ENCODE data around the gene HHEX.
A peak's percentile ranks its signal among the peaks of the same experiment; 100 is the strongest.

The HHEX gene

DNA sequence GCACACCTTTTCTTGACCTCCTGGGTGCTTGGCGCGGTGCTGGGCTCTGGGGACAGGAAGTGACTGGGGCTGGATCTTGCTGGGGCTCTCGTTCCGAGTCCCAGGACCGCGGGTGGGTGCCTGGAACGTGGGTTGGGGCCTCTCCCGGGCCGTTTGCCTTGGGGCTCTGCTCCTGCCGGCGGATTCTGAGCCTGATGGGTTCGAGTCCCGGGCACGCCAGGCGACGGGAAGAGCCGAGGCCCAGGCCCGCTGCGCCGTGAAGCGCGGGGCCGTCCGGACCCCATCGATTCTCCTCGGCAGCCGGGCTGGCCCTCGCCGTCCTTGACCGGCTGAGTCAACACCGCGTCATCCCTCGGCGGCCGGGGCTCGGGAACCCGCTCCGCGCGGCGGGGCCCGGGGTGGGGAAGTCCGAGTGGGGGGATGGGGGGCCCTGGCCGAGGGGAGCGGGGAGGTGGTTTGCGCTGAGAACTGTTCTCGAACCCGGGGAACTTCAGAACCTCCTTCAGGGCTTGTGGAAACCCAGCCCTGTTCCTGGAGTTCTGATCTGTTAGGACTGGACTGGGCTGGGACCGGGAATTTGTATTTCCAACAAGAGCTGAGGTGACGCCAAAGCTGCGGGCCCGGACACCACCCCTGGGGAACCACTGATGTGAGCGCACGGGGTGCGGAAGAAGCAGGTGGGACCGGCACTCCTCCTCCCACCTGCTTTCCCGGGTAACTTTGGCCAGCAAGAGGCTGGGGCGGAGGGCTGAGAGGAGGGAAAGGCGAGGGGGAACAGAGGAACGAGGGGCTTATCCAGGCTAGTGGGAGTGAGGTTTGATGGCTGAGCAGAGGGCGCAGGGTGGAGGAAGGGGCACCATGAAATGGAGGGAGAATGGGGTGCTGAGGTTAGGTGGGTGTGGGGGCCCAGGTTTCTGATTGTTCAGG is 6.2 kb downstream of the HHEX start:
- Histone ChIP-seq H3K79me2 (ENCODE audit: insufficient read depth, low read length) (peaks cover 60% of the 10 kb centered on the region), H4K20me1 (ENCODE audit: insufficient read depth, low read length, poor library complexity, severe bottlenecking) (peaks cover 48% of the 10 kb centered on the region), H3F3A (ENCODE audit: low read depth) (peaks cover 19% of the 10 kb centered on the region), H3K9ac (ENCODE audit: low read depth, low read length, poor library complexity, severe bottlenecking) (no peak overlapping the region), H3K4me2 (ENCODE audit: low read depth, low read length, poor library complexity, severe bottlenecking) (peak overlapping the region; percentile 94), H3K27me3 (ENCODE audit: insufficient read depth, low read length, poor library complexity, severe bottlenecking) (peaks cover 13% of the 10 kb centered on the region), H3K36me3 (ENCODE audit: insufficient read depth, low read length) (peaks cover 40% of the 10 kb centered on the region), H3K4me3 (ENCODE audit: low read length, poor library complexity, severe bottlenecking) (peak overlapping the region; percentile 94), H3K9me3 (ENCODE audit: insufficient read depth, low read depth, low read length) (no peaks in the 10 kb centered on the region), H3K9me2 (replicated peaks; ENCODE audit: low read depth, low read length) (no peaks in the 10 kb centered on the region), H3K4me1 (ENCODE audit: insufficient read depth, low read length, poor library complexity, severe bottlenecking) (peaks cover 54% of the 10 kb centered on the region), H2AFZ (ENCODE audit: low read length) (no peak overlapping the region)
- TF ChIP-seq, protein P1, sequence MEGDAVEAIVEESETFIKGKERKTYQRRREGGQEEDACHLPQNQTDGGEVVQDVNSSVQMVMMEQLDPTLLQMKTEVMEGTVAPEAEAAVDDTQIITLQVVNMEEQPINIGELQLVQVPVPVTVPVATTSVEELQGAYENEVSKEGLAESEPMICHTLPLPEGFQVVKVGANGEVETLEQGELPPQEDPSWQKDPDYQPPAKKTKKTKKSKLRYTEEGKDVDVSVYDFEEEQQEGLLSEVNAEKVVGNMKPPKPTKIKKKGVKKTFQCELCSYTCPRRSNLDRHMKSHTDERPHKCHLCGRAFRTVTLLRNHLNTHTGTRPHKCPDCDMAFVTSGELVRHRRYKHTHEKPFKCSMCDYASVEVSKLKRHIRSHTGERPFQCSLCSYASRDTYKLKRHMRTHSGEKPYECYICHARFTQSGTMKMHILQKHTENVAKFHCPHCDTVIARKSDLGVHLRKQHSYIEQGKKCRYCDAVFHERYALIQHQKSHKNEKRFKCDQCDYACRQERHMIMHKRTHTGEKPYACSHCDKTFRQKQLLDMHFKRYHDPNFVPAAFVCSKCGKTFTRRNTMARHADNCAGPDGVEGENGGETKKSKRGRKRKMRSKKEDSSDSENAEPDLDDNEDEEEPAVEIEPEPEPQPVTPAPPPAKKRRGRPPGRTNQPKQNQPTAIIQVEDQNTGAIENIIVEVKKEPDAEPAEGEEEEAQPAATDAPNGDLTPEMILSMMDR (conservative IDR thresholded peaks at IDR 0.05; ENCODE audit: low read length): no peak
- TF ChIP-seq EZH2phosphoT487 (IDR thresholded peaks at IDR 0.05; ENCODE audit: borderline replicate concordance): no peak

DNA sequence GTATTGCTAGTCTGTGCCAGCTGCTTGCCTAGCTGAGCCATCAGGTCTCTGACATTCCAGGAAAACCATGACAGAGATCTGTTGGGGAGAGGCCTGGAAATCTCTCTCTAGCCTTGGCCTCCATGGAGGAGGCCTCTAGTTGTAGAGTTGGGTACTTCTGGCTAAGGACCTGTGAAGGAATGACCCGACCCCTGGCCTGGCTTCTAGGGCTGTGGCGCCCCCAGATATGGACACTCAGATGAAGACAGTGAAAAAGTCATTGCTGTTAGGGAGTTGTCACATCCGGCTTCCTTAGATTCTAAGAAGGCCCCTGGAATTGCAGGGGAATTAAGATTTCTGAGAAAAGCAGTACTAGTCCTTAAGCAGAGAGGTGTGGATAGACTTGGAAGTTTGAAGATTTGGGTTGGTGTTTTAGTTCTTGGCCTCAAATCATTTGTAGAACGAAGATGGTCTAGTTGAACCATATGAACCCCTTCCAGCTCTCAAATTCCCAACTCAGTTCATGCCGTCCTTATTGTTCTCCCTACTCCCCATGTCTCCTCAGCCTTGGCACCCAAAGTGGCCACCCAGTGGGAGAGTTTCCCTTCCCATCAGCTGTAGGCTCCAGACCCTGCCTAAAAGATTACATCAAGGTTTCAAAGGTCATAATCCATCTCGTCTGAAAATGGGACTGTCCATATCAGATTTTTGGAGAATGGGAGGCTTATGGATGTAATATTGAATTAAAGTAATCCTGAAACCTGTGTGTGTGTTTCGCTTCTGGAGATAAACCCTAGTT is 7.0 kb downstream of the HHEX start:
- H3K36me3 ChIP-seq (ENCODE audit: insufficient read depth, low read length): peaks cover 39% of the 10 kb centered on the region
- H3K27me3 ChIP-seq (ENCODE audit: insufficient read depth, low read length, poor library complexity, severe bottlenecking): peaks cover 12% of the 10 kb centered on the region
- no peak overlapping the region for H2AFZ ChIP-seq (ENCODE audit: low read length)
- no peak for TF ChIP-seq EZH2phosphoT487 (IDR thresholded peaks at IDR 0.05; ENCODE audit: borderline replicate concordance)
- TF ChIP-seq, protein P1 (conservative IDR thresholded peaks at IDR 0.05; ENCODE audit: low read length): 0 out of 2 replicates have a peak, but pooled peaks have one; percentile 23
- H4K20me1 ChIP-seq (ENCODE audit: insufficient read depth, low read length, poor library complexity, severe bottlenecking): peaks cover 46% of the 10 kb centered on the region
- H3F3A ChIP-seq (ENCODE audit: low read depth): peaks cover 14% of the 10 kb centered on the region
- H3K4me3 ChIP-seq (ENCODE audit: low read length, poor library complexity, severe bottlenecking): no peak overlapping the region
- peaks cover 63% of the 10 kb centered on the region for H3K4me1 ChIP-seq (ENCODE audit: insufficient read depth, low read length, poor library complexity, severe bottlenecking)
- H3K9me2 ChIP-seq (replicated peaks; ENCODE audit: low read depth, low read length): no peaks in the 10 kb centered on the region
- H3K4me2 ChIP-seq (ENCODE audit: low read depth, low read length, poor library complexity, severe bottlenecking): peak overlapping the region; percentile 49
- H3K9ac ChIP-seq (ENCODE audit: low read depth, low read length, poor library complexity, severe bottlenecking): no peak overlapping the region
- H3K9me3 ChIP-seq (ENCODE audit: insufficient read depth, low read depth, low read length): no peaks in the 10 kb centered on the region
- H3K79me2 ChIP-seq (ENCODE audit: insufficient read depth, low read length): peaks cover 52% of the 10 kb centered on the region

DNA sequence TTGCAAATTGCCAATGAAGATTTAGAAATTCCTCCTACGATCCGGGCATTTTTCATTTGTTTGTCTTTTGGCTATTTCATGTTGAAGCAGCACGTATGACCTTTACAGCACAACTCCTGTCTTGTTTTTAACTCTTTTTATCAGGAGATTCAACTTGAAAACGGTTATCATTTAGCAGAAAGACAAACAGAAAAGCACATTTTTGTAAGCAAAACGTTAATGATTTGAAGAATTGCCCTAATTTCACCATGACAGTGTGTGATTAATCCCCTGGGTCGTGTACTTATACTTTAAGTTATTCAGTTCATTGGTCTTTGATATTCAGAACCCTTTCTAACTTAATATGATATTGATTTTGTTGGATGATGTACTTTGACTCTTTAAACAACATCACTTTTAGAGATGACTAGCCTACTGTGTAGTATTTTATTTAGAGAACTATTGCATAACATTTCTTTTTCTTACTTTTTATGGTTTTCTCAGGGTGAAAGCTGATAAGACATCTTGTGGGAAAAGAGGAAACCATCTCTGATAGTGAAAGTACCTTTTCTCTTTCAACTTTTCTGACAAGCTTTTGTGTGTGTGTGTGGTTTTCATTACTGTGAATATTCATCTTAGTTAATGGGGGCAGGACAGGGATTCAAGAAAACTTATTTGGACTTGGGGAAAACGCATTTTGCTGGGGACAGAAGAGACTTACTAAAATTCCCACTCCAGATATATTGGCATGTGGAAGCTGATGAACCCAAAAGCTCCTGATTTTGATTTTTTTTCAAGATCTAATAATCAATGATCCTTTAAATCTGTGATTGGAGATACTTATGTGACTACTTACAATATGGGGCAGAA is 8.1 kb downstream of the HHEX start:
- Histone ChIP-seq H3K9me2 (replicated peaks; ENCODE audit: low read depth, low read length) (no peaks in the 10 kb centered on the region), H3K9me3 (ENCODE audit: insufficient read depth, low read depth, low read length) (no peaks in the 10 kb centered on the region), H3K36me3 (ENCODE audit: insufficient read depth, low read length) (peaks cover 28% of the 10 kb centered on the region), H3K4me1 (ENCODE audit: insufficient read depth, low read length, poor library complexity, severe bottlenecking) (peaks cover 68% of the 10 kb centered on the region), H3K4me3 (ENCODE audit: low read length, poor library complexity, severe bottlenecking) (peak overlapping the region; percentile 5), H3K79me2 (ENCODE audit: insufficient read depth, low read length) (peaks cover 41% of the 10 kb centered on the region), H3K4me2 (ENCODE audit: low read depth, low read length, poor library complexity, severe bottlenecking) (peak overlapping the region; percentile 49), H3K9ac (ENCODE audit: low read depth, low read length, poor library complexity, severe bottlenecking) (no peak overlapping the region), H2AFZ (ENCODE audit: low read length) (no peak overlapping the region), H4K20me1 (ENCODE audit: insufficient read depth, low read length, poor library complexity, severe bottlenecking) (peaks cover 35% of the 10 kb centered on the region), H3F3A (ENCODE audit: low read depth) (peaks cover 14% of the 10 kb centered on the region), H3K27me3 (ENCODE audit: insufficient read depth, low read length, poor library complexity, severe bottlenecking) (peaks cover 1% of the 10 kb centered on the region)
- no peak for TF ChIP-seq EZH2phosphoT487 (IDR thresholded peaks at IDR 0.05; ENCODE audit: borderline replicate concordance)
- TF ChIP-seq, protein P1 (conservative IDR thresholded peaks at IDR 0.05; ENCODE audit: low read length): no peak

Data from Loucy (cell line).